H1 (cell line): ENCODE results near the gene DHRS12. TPM values are rescaled to one million over a fixed set of nuclear protein-coding genes. Genes with fewer than 3 reads are reported as not detected.

ENCODE experiments used
- CTCF ChIA-PET: fragments of 300-600 bp; sonication (Branson Sonifier 250); formaldehyde crosslinking; loops from one replicate; lab custom pipeline; 2021; ENCODE audit not compliant: partially characterized antibody; lab: Charles Lee
- POLR2A ChIA-PET: fragments of 300-600 bp; sonication (Branson Sonifier 250); formaldehyde crosslinking; loops from one replicate; lab custom pipeline; 2021; ENCODE audit warnings: inconsistent platforms; ENCODE audit not compliant: partially characterized antibody; lab: Charles Lee
- DNase-seq, 2 experiments: peaks; one replicate each; pipeline versions ENCODE4 v3.0.0 to v3.0.0-alpha.2; 2010 to 2022; ENCODE audit warnings: low spot score in 2 of 2, low read depth in 1 of 2, mixed read lengths in 1 of 2
- FAIRE-seq: peaks from 2 replicates; lab custom pipeline; 2011; peaks lifted over from hg19 to GRCh38; lab: Jason Lieb, UNC
- H2AFZ ChIP-seq: 2 replicates; pipeline ENCODE4 v1.8.1; 2012; ENCODE audit warnings: low read length, inconsistent platforms
- H2AK5ac ChIP-seq: 2 replicates; pipeline ENCODE4 v1.6.1; 2013; ENCODE audit warnings: low read depth, low read length
- H2BK120ac ChIP-seq: replicated peaks from 2 replicates; pipeline ENCODE3; 2013; ENCODE audit warnings: low read depth, low read length, inconsistent platforms
- H2BK12ac ChIP-seq: 2 replicates; pipeline ENCODE4 v1.6.1; 2013; ENCODE audit warnings: low read depth, low read length
- H2BK15ac ChIP-seq: 2 replicates; pipeline ENCODE4 v1.6.1; 2013; ENCODE audit warnings: low read length
- H2BK20ac ChIP-seq: 2 replicates; pipeline ENCODE4 v1.6.1; 2013; ENCODE audit warnings: low read length
- H2BK5ac ChIP-seq: 2 replicates; pipeline ENCODE4 v1.6.1; 2013; ENCODE audit warnings: low read depth, low read length
- H3K14ac ChIP-seq: 2 replicates; pipeline ENCODE4 v1.6.1; 2013; ENCODE audit warnings: inconsistent platforms; ENCODE audit not compliant: insufficient read length
- H3K18ac ChIP-seq: 2 replicates; pipeline ENCODE4 v1.6.1; 2013; ENCODE audit warnings: low read length; ENCODE audit errors: extremely low read depth
- H3K23ac ChIP-seq: 2 replicates; pipeline ENCODE4 v1.6.1; 2013; ENCODE audit warnings: inconsistent platforms; ENCODE audit not compliant: insufficient read length
- H3K23me2 ChIP-seq: 2 replicates; pipeline ENCODE4 v1.6.1; 2013; ENCODE audit warnings: low read depth, low read length
- H3K27ac ChIP-seq: 2 replicates; pipeline ENCODE4 v1.6.1; 2011; ENCODE audit warnings: low read depth, low read length, inconsistent platforms
- H3K27me3 ChIP-seq, 4 experiments: replicated peaks in 1 of 4; 1 replicate in 1 of 4; 2 replicates in 3 of 4; pipeline versions ENCODE4 v1.6.1 to v1.8.1; 2011 to 2013; ENCODE audit warnings: low read length in 3 of 4, mild to moderate bottlenecking in 3 of 4, inconsistent platforms in 2 of 4, mixed read lengths in 2 of 4, moderate library complexity in 1 of 4; ENCODE audit not compliant: control insufficient read depth in 3 of 4, insufficient read depth in 3 of 4; ENCODE audit errors: extremely low read depth in 1 of 4
- H3K36me3 ChIP-seq, 4 experiments: 2 replicates each; pipeline versions ENCODE4 v1.6.1 to v1.8.1; 2011 to 2013; ENCODE audit warnings: mild to moderate bottlenecking in 4 of 4, low read length in 3 of 4, moderate library complexity in 2 of 4, control low read depth in 1 of 4, inconsistent platforms in 1 of 4; ENCODE audit not compliant: insufficient read depth in 4 of 4, control insufficient read depth in 2 of 4
- H3K4ac ChIP-seq: replicated peaks from 2 replicates; pipeline ENCODE3; 2013; ENCODE audit warnings: low read length, low read depth, mixed read lengths, inconsistent platforms; ENCODE audit not compliant: insufficient read length
- H3K4me1 ChIP-seq, 4 experiments: replicated peaks in 1 of 4; 1 replicate in 1 of 4; 2 replicates in 3 of 4; pipeline versions ENCODE4 v1.6.1 to v1.8.1; 2011 to 2013; ENCODE audit warnings: low read length in 3 of 4, inconsistent platforms in 2 of 4, mixed read lengths in 1 of 4; ENCODE audit not compliant: insufficient read depth in 4 of 4, control insufficient read depth in 3 of 4
- H3K4me2 ChIP-seq, 2 experiments: 2 replicates each; pipeline versions ENCODE4 v1.6.1 to v1.8.1; 2011 to 2013; ENCODE audit warnings: low read depth in 2 of 2, low read length in 2 of 2, control low read depth in 1 of 2, inconsistent platforms in 1 of 2, mild to moderate bottlenecking in 1 of 2; ENCODE audit not compliant: insufficient read depth in 1 of 2
- H3K4me3 ChIP-seq, 4 experiments: fragments of 200-600, 300-600 bp in 1 of 4; sonication (generic), shearing (Covaris generic), sonication (Bioruptor Twin) in 1 of 4; 2 replicates each; pipeline versions ENCODE4 v1.5.1 to v1.8.1; 2011 to 2016; ENCODE audit warnings: low read length in 4 of 4, low read depth in 3 of 4, control low read depth in 2 of 4, inconsistent platforms in 2 of 4, mild to moderate bottlenecking in 2 of 4, mixed read lengths in 1 of 4, moderate library complexity in 1 of 4; ENCODE audit not compliant: insufficient read depth in 2 of 4; ENCODE audit errors: extremely low read depth in 1 of 4
- H3K56ac ChIP-seq: replicated peaks from 2 replicates; pipeline ENCODE3; 2013; ENCODE audit warnings: low read depth, mild to moderate bottlenecking, mixed read lengths, low read length, inconsistent platforms; ENCODE audit not compliant: insufficient read length
- H3K79me1 ChIP-seq: 2 replicates; pipeline ENCODE4 v1.6.1; 2013; ENCODE audit warnings: low read depth, low read length, control low read depth
- H3K79me2 ChIP-seq, 2 experiments: 2 replicates each; pipeline versions ENCODE4 v1.6.1 to v1.8.1; 2012 to 2013; ENCODE audit warnings: low read length in 2 of 2, mild to moderate bottlenecking in 2 of 2, inconsistent platforms in 1 of 2; ENCODE audit not compliant: insufficient read depth in 2 of 2, control insufficient read depth in 1 of 2
- H3K9ac ChIP-seq, 4 experiments: replicated peaks in 1 of 4; 1 replicate in 1 of 4; 2 replicates in 3 of 4; pipeline versions ENCODE4 v1.6.1 to v1.8.1; 2011 to 2013; ENCODE audit warnings: low read depth in 3 of 4, low read length in 3 of 4, control low read depth in 2 of 4, mild to moderate bottlenecking in 2 of 4, moderate library complexity in 2 of 4, inconsistent platforms in 1 of 4; ENCODE audit errors: extremely low read depth in 1 of 4
- H3K9me3 ChIP-seq, 2 experiments: 2 replicates each; pipeline versions ENCODE4 v1.6.1 to v1.8.1; 2012 to 2013; ENCODE audit warnings: mild to moderate bottlenecking in 2 of 2, moderate library complexity in 2 of 2, control low read depth in 1 of 2, inconsistent platforms in 1 of 2, low read depth in 1 of 2, low read length in 1 of 2, mixed read lengths in 1 of 2; ENCODE audit not compliant: insufficient read depth in 2 of 2
- H4K20me1 ChIP-seq, 2 experiments: replicated peaks in 1 of 2; 2 replicates each; pipeline versions ENCODE3 to v1.8.1; 2011 to 2013; ENCODE audit warnings: inconsistent platforms in 2 of 2, low read length in 2 of 2, mild to moderate bottlenecking in 1 of 2; ENCODE audit not compliant: insufficient read depth in 2 of 2, control insufficient read depth in 1 of 2
- H4K5ac ChIP-seq: 2 replicates; pipeline ENCODE4 v1.6.1; 2013; ENCODE audit warnings: low read length, low read depth, mixed read lengths, inconsistent platforms; ENCODE audit not compliant: insufficient read length
- H4K8ac ChIP-seq: 2 replicates; pipeline ENCODE4 v1.8.0; 2013; ENCODE audit warnings: mild to moderate bottlenecking, moderate library complexity, low read length, inconsistent platforms; ENCODE audit not compliant: insufficient read depth; ENCODE audit errors: extremely low read depth
- H4K91ac ChIP-seq: replicated peaks from 2 replicates; pipeline ENCODE3; 2013; ENCODE audit warnings: low read length, mixed read lengths, inconsistent platforms; ENCODE audit not compliant: insufficient read length
- NRF1 ChIP-seq: IDR thresholded peaks from 2 replicates; pipeline ENCODE4 v1.6.1; 2011; ENCODE audit warnings: mild to moderate bottlenecking, low read depth, low read length, improper control_type of control experiment
- SAP30 ChIP-seq: fragments of 300-600 bp; sonication (generic); IDR thresholded peaks from 2 replicates; pipeline ENCODE4 v1.7.1; 2012; ENCODE audit warnings: low read length, moderate library complexity, mild to moderate bottlenecking, inconsistent platforms; ENCODE audit not compliant: insufficient read depth, insufficient replicate concordance
- WGBS, 2 experiments: shearing (Covaris generic) in 1 of 2; methylation state at CpG; one replicate each; pipeline versions ENCODE4 v1.1.6 to v1.1.7; 2013 to 2015; ENCODE audit warnings: low lambda C conversion rate in 2 of 2, mixed read lengths in 2 of 2, inconsistent platforms in 1 of 2, low coverage in 1 of 2, missing lambda C conversion rate in 1 of 2; ENCODE audit not compliant: insufficient replicate concordance in 2 of 2, insufficient coverage in 1 of 2, insufficient read length in 1 of 2; ENCODE audit errors: extremely low coverage in 1 of 2, missing lambda C conversion rate in 1 of 2; 5-methylcytosine and 5-hydroxymethylcytosine counted together
- polyA plus RNA-seq, 7 experiments: library from polyadenylated mRNA; depleted of rRNA in 3 of 7; stranded (reverse) in 5 of 7; unstranded in 2 of 7; fragments of >200 nt in 5 of 7; fragments of 200-250 nt in 2 of 7; gene quantifications; 1 replicate in 5 of 7; 2 replicates in 1 of 7; 4 replicates in 1 of 7; pipeline versions ENCODE4 v1.2.1 to v1.2.3, GENCODE V29; 2011 to 2013; ENCODE audit warnings: missing spikeins in 2 of 7, mixed read lengths in 2 of 7
- total RNA-seq: library from RNA; stranded (reverse); fragmentation: NEBNext Ultra II Directional; extraction: Animal tissue kit (Norgen Biotek cat#: 25700); gene quantifications from 2 replicates; pipeline ENCODE4 v1.2.1, GENCODE V29; 2021

DHRS12 gene
- total and polyA plus RNA-seq, 2 of the 8 experiments (the other 6 are each of a cell fraction or from before 2014, with no cell fraction given): 8.7 TPM

DNA sequence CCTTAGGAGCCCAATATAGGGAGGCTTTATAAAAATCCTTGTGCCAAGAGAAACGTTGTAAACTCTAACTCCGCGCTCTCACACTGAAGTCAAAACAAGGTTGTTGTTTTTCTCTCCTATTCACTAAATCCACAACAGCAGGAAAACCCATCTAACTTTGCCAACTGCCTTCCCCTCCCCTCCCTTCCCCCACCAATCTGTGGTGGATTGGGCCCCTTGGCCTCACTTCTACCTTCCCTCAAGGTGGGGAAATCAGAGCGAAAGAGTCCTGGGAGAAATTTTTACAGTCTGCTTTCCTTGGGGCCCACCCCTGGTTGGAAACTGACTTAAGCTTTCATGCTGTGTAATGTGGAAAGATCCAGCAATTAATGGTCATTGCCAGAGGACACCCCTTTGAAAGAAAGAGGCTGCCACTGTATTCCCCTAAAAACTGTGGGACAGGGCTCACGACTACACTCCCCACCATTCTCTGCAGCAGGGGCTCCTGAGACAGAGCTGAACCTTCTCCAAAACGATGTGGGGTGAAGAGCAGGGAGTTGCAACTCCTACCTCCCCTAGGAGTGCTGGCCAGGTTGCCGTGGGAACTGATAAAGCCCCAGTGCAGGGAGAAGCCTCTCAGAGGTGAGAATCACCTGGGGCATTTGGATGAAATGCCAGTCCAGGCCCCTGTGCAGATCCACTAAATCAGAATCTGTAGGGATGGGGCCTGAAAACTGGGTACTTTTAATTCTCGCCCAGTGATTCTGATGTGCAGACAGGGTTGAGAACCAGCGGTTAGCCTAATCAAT is 1.1 kb downstream of the DHRS12 start:
- peak overlapping the region; percentile 88 for H2BK5ac ChIP-seq
- no peak overlapping the region for H3K56ac ChIP-seq
- peak overlapping the region; percentile 69 to 80 (median 78); a peak in 7 of 8 replicates for H3K4me3 ChIP-seq
- no peaks in the 10 kb centered on the region for H3K79me1 ChIP-seq
- no peak overlapping the region for H2BK15ac ChIP-seq
- no peak overlapping the region for H2BK120ac ChIP-seq
- H4K91ac ChIP-seq: peak overlapping the region; percentile 81
- peak overlapping the region; percentile 80 to 89 for H3K4me2 ChIP-seq
- DNase-seq (no peak), FAIRE-seq (no peak)
- peak overlapping the region in 2 of 4 experiments; percentile 92 to 93; a peak in 4 of 7 replicates for H3K9ac ChIP-seq
- no peak overlapping the region for H4K8ac ChIP-seq
- no peaks in the 10 kb centered on the region for H3K9me3 ChIP-seq
- H3K4ac ChIP-seq: no peak overlapping the region
- H2AK5ac ChIP-seq: 0 out of 2 replicates have a peak overlapping the region, but pooled peaks have one; percentile 13
- peak overlapping the region; percentile 94; the same call in 1 of the 2 replicates for H2BK12ac ChIP-seq
- H3K27me3 ChIP-seq: 0 out of 7 replicates have a peak, but pooled peaks cover 0 to 2% (median 0%) of the 10 kb centered on the region in 4 experiments
- ChIA-PET CTCF (interaction anchor here (0.6 to 2.5 kb wide), 2 partner anchors 13 to 61 kb away, joined by 3 to 13 read pairs; no protein-coding TSS in a partner anchor), POLR2A (interaction anchor here (1.3 to 2.6 kb wide), 4 partner anchors 9 to 370 kb away, joined by 3 to 11 read pairs (median 4); partner anchors contain the start of gene INTS6)
- 69% methylated on average over 9 of the region's 9 CpGs; no CpG with 5 or more reads in 1 of the 2 experiments for WGBS, 2 experiments
- H4K20me1 ChIP-seq: no peaks in the 10 kb centered on the region
- H3K4me1 ChIP-seq: peaks cover 12 to 21% (median 16%) of the 10 kb centered on the region in 4 experiments
- H3K79me2 ChIP-seq: no peaks in the 10 kb centered on the region
- H3K23ac ChIP-seq: no peak overlapping the region
- H3K27ac ChIP-seq: no peak overlapping the region
- H2AFZ ChIP-seq: no peak overlapping the region
- H3K18ac ChIP-seq: peak overlapping the region; percentile 97
- H3K23me2 ChIP-seq: peaks cover 8% of the 10 kb centered on the region
- TF ChIP-seq NRF1: no peak
- TF ChIP-seq SAP30: peak; percentile 14
- H2BK20ac ChIP-seq: no peak overlapping the region; the same call in 1 of the 2 replicates
- H4K5ac ChIP-seq: no peak overlapping the region
- no peaks in the 10 kb centered on the region for H3K36me3 ChIP-seq
- no peak overlapping the region for H3K14ac ChIP-seq
